HG03460 (cell line): Measurements from ENCODE around the gene OR10A6.
A peak's percentile ranks its signal among the peaks of the same experiment; 100 is the strongest.

Experiments
- ATAC-seq: cut with Tn5 transposase; IDR thresholded peaks from one replicate; pipeline ENCODE4 v1.9.1; 2021; ENCODE audit not compliant: unreplicated experiment

OR10A6 gene

DNA sequence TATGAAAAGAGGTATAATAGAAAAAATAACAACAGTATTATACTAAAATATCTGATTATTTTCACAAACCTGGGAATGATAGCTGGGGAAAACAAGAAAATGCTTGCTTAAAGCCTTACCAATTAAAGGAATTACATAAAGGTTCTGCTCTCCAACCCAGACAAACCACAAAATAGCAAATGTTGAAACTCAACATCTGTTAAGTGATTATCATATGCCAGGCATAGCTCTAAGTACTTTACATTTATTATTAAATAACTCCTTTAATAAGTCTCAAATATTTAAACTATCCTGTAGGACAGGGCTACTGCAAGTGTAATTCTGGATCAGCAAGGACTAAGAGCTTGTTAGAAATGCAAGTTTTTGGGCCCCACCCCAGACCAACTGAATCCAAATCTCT is 20.1 kb downstream of the OR10A6 start:
- no peak for ATAC-seq

DNA sequence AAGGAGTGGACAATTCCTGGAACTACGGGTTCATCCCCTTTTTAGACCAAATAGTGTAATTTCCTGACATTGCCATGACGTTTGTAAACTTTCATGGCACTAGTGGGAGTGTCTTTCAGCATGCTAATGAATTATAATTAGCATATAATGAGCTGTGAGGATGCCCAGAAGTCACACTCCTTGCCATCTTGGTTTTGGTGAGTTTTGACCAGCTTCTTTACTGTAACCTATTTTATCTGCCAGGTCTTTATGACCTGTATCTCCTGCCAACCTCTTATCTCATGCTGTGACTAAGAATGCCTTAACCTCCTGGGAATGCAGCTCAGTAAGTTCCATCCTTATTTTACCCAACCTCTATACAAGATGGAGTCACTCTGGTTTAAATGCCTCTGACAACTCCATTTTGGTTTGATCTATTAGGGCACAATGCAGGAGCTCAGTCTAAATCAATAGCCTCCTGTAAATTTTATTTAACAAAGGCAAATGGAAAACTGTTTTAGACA is 20.7 kb downstream of the OR10A6 start:
- ATAC-seq: no peak

- no peak for ATAC-seq
Measured at GRCh38 chr11:7909585-7910285, 21.3 kb downstream of the OR10A6 start.

- no peak for ATAC-seq
Measured at GRCh38 chr11:7907121-7907520, 23.9 kb downstream of the OR10A6 start.

DNA sequence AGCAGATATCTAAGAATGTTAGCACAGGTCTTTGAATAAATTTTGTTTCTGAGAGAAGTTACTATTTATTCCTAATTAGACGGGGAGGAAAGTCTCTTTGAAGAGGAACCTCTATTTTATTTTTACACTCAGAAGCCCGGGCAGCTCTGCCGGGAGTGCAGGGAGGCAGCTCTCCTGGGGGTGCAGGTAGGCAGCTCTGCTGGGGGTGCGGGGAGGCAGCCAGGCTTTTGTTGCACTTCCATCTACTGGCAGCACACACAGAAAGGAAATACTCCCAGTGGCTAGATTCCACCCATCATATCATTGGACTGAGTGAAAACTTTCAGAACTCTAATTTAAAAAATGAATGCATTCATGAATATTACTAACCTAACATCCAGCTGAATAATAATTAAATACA is 24.6 kb downstream of the OR10A6 start:
- no peak for ATAC-seq

GRCh38 chr11:7905961-7906429 is 25.1 kb downstream of the OR10A6 start:
- no peak for ATAC-seq

DNA sequence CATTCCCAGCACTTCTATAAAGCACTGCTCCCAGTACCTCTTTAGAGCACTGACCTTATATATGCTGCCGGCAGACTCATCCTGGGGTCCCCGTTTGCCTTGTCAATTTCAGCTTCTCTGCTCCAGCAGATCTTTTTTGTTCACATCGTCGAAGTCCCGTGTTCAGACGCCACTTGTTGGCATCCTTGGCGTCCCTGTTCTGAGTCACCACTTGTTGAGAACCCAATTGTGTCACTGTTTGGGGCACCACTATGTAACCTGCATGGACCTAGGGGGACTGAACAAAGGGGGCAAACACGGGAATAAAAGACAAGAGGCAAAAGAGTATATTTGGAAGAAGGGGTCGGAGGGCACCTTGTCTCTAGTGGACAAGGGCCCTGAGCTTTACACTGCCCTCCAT is 25.5 kb downstream of the OR10A6 start:
- ATAC-seq: no peak

- no peak for ATAC-seq
Measured at GRCh38 chr11:7904917-7905316, 26.2 kb downstream of the OR10A6 start.

DNA sequence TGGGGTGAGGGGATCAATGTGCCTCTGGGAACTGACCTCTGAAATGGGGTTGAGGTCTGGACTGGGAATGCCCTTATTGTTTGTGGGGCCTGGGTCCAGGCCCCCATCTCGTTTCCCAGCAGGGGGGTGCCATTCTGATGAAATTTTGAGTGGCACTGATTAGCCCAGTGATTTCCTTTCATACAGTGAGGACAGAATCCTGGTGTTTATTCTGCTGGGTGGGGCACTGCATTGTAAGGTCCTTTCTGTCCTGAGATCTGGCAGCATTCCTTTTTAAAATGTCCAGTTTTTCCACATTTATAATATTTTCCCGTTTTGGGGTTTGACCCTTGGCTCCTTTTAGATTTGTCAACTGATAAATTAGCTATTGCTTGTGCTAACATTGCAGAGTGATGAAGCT is 27.1 kb downstream of the OR10A6 start:
- no peak for ATAC-seq

DNA sequence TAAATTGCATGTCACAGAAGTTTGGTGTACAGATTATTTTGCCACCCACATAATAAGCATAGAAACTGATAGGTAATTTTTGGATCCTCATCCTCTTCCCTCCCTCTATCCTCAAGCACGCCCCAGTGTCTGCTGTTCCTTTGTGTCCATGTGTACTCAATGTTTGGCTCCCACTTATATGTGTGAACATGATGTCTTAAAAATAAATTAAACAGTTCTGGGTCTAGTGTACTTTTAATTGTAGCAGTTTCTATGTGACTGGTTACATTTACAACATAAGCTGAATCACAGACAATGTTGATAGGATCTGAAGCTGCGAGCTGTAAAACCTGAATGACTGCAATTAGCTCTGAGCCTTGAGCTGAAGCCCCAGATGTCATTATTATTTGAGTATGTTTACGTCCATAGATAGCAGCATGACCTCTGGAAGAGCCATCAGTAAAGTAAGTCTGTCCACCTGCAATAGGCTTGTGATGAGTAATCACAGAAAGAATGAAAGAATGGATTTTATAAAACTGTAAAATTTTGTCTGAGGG is 29.7 kb downstream of the OR10A6 start:
- ATAC-seq: no peak

- ATAC-seq: no peak
Measured at GRCh38 chr11:7900686-7901085, 30.4 kb downstream of the OR10A6 start.

GRCh38 chr11:7899418-7899817 is 31.6 kb downstream of the OR10A6 start:
- ATAC-seq: no peak

- no peak for ATAC-seq
Measured at GRCh38 chr11:7898666-7899283, 32.3 kb downstream of the OR10A6 start.

- ATAC-seq: no peak
Measured at GRCh38 chr11:7896009-7896785, 34.9 kb downstream of the OR10A6 start.

GRCh38 chr11:7894251-7894650 is 36.8 kb downstream of the OR10A6 start:
- ATAC-seq: no peak

DNA sequence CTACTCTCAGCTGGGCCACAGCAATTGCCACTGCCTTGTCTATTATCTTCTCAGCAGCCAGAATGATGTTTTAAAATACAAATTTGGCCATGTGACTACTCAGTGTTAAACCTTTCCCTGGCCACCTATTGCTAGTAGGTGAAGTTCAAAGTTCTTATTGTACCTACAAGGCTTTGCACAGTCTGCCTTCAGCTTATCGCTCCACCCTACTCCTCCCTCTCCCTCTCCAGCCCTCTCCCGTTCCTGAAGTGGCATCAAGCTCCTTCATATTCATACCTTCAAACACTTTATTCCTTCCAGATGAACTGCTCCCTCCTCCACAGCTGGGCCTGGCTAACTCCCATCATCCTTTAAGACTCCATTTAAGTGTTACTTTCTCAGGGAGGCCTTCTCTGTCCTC is 37.3 kb downstream of the OR10A6 start:
- no peak for ATAC-seq

DNA sequence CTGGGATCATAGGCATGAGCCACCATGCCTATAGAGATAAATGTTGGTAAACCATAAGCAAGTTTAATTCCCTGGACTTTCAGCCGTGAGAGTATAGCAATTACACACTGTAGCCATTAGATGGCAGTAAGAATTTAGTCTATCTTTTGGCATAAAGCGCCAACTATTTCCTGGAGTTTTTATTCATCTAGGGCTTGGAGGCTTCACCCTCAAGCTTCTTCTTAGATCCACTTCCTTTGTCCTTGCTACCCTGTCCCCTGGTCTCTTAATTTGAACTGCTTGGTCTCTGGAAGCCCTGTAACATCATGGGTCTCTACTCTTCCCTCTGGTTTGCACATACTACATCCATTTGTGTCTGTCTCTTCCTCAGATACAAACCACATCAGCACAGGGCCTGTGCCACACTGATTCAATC is 38.2 kb downstream of the OR10A6 start:
- ATAC-seq: peak; percentile 64

GRCh38 chr11:7892059-7892699 is 38.9 kb downstream of the OR10A6 start:
- ATAC-seq: peak; percentile 57

DNA sequence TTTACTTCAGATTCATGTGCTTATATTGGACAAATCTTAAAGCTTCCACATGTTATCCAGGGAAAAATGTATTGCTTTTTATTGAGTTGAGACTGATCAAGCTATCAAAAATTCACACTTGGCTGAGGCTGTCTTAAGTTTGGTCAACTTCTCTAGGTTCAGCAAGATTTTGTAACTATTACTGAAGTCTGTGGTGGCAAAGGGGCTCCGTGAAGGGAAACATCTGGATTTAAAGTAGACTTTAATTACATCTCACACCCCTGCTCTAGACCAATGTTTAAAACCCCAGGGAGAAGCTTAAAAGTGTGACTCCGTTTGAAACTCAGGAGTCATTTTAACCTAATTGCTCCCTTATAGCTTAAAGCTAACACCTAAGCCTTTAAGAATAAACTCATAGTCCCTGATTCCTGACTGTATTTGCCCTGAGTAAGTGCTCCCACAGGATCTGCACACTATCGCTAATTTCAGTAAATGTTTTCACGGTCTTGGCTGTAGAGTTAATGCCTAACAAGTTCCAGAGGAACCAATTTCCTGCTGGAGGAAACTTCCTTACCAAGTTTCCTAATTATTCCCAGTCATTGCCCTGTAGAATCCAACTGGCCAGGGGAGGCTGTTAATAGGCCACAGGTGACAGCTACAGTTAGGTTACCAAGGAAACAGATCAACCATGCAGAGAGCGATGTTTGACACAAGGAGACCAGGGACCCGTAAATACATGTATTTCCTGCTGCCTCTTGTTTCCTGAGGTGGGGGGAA is 40.5 kb downstream of the OR10A6 start:
- no peak for ATAC-seq

GRCh38 chr11:7889985-7890384 is 41.1 kb downstream of the OR10A6 start:
- ATAC-seq: no peak
